Neural cell (in vitro differentiated cells): ENCODE measurements around the gene DEPDC1. TPM values are rescaled to one million over a fixed set of nuclear protein-coding genes. Genes with fewer than 3 reads are reported as not detected.

Experiments used
- H2AFZ ChIP-seq: fragments of 200-600, 300-800 bp; sonication (generic), shearing (Covaris generic); 2 replicates; pipeline ENCODE4 v1.6.0; 2014; ENCODE audit warnings: low read depth, mild to moderate bottlenecking, antibody characterized with exemption, low read length, moderate library complexity
- H3F3A ChIP-seq: fragments of 200-600 bp; shearing (Covaris generic); 2 replicates; pipeline ENCODE4 v1.6.1; 2016; ENCODE audit warnings: mild to moderate bottlenecking, moderate library complexity, mixed read lengths, antibody characterized with exemption, low read length; ENCODE audit not compliant: insufficient read depth, poor library complexity, severe bottlenecking
- H3K27ac ChIP-seq: fragments of 200-600, 300-800 bp; sonication (generic), shearing (Covaris generic); 2 replicates; pipeline ENCODE4 v1.5.1; 2014; ENCODE audit warnings: mild to moderate bottlenecking, low read length, moderate library complexity
- H3K27me3 ChIP-seq: fragments of 300-800, 200-600 bp; sonication (generic), shearing (Covaris generic); 2 replicates; pipeline ENCODE4 v1.6.0; 2014; ENCODE audit warnings: mild to moderate bottlenecking, low read depth, low read length, moderate library complexity; ENCODE audit not compliant: insufficient read depth
- H3K36me3 ChIP-seq: fragments of 300-800, 200-600 bp; sonication (generic), shearing (Covaris generic); 2 replicates; pipeline ENCODE4 v1.5.1; 2014; ENCODE audit warnings: mild to moderate bottlenecking, antibody characterized with exemption, low read length, moderate library complexity; ENCODE audit not compliant: insufficient read depth
- H3K4me2 ChIP-seq: fragments of 300-800, 200-600 bp; sonication (generic), shearing (Covaris generic); 2 replicates; pipeline ENCODE4 v1.6.0; 2014; ENCODE audit warnings: mild to moderate bottlenecking, low read length
- H3K4me3 ChIP-seq: fragments of 300-800, 200-600 bp; sonication (generic), shearing (Covaris generic); 2 replicates; pipeline ENCODE4 v1.5.1; 2014; ENCODE audit warnings: mild to moderate bottlenecking, low read length, moderate library complexity
- H3K79me2 ChIP-seq: fragments of 200-600 bp; shearing (Covaris generic); replicated peaks from 2 replicates; pipeline ENCODE4 v1.6.0; 2014; ENCODE audit warnings: mild to moderate bottlenecking, low read length, moderate library complexity; ENCODE audit not compliant: insufficient read depth
- H3K9ac ChIP-seq: fragments of 300-800, 200-600 bp; sonication (generic), shearing (Covaris generic); 2 replicates; pipeline ENCODE4 v1.6.1; 2016; ENCODE audit warnings: mild to moderate bottlenecking, low read length, mixed read lengths
- H3K9me2 ChIP-seq: fragments of 200-600 bp; shearing (Covaris generic); 2 replicates; pipeline ENCODE4 v1.6.1; 2016; ENCODE audit warnings: mild to moderate bottlenecking, low read length, mixed read lengths; ENCODE audit not compliant: insufficient read depth
- H3K9me3 ChIP-seq: fragments of 200-600, 300-800 bp; sonication (generic), shearing (Covaris generic); 2 replicates; pipeline ENCODE4 v1.6.1; 2016; ENCODE audit warnings: mild to moderate bottlenecking, mixed run types, low read length, moderate library complexity, mixed read lengths
- H4K20me1 ChIP-seq: fragments of 200-600 bp; shearing (Covaris generic); 2 replicates; pipeline ENCODE4 v1.6.1; 2016; ENCODE audit warnings: mild to moderate bottlenecking, mixed run types; ENCODE audit not compliant: insufficient read depth
- EP300 ChIP-seq: fragments of 450-650 bp; conservative IDR thresholded peaks from 2 replicates; pipeline ENCODE4 v1.6.1; 2014; ENCODE audit warnings: antibody characterized with exemption, mild to moderate bottlenecking, moderate library complexity; ENCODE audit not compliant: poor library complexity, severe bottlenecking
- EZH2 ChIP-seq: fragments of 200-600, 300-800 bp; shearing (Covaris generic), sonication (generic); IDR thresholded peaks from 2 replicates; pipeline ENCODE4 v1.6.1; 2014; ENCODE audit warnings: antibody characterized with exemption, low read length, borderline replicate concordance, mild to moderate bottlenecking; ENCODE audit not compliant: insufficient read depth, poor library complexity, severe bottlenecking
- MXI1 ChIP-seq: fragments of 450-650 bp; conservative IDR thresholded peaks from 2 replicates; pipeline ENCODE4 v1.6.1; 2014; ENCODE audit warnings: antibody characterized with exemption, mild to moderate bottlenecking; ENCODE audit not compliant: poor library complexity, severe bottlenecking
- POLR2AphosphoS5 ChIP-seq: IDR thresholded peaks from 2 replicates; pipeline ENCODE4 v1.6.1; 2012
- RAD21 ChIP-seq: fragments of 450-650 bp; conservative IDR thresholded peaks from 2 replicates; pipeline ENCODE4 v1.6.1; 2014; ENCODE audit warnings: antibody characterized with exemption, mild to moderate bottlenecking, moderate library complexity
- SMC3 ChIP-seq: fragments of 450-650 bp; conservative IDR thresholded peaks from 2 replicates; pipeline ENCODE4 v1.6.1; 2014; ENCODE audit warnings: antibody characterized with exemption, mild to moderate bottlenecking, moderate library complexity; ENCODE audit not compliant: poor library complexity
- TAF1 ChIP-seq: IDR thresholded peaks from 2 replicates; pipeline ENCODE4 v1.6.1; 2012; ENCODE audit warnings: low read depth
- polyA plus RNA-seq: library from polyadenylated mRNA; depleted of rRNA; stranded (reverse); fragments of >200 nt; gene quantifications from 2 replicates; pipeline ENCODE4 v1.2.3, GENCODE V29; 2014
- TF ChIP-seq, protein P1 (sequence below): IDR thresholded peaks from 2 replicates; pipeline ENCODE4 v1.6.1; 2012; ENCODE audit warnings: borderline replicate concordance
- TF ChIP-seq, protein P2 (sequence below): fragments of 450-650 bp; IDR thresholded peaks from 2 replicates; pipeline ENCODE4 v1.5.1; 2014; ENCODE audit warnings: antibody characterized with exemption, mild to moderate bottlenecking, moderate library complexity; ENCODE audit not compliant: poor library complexity, severe bottlenecking

The DEPDC1 gene
- polyA plus RNA-seq, 1 donor from 2014 or later, result 0.84 TPM

DNA sequence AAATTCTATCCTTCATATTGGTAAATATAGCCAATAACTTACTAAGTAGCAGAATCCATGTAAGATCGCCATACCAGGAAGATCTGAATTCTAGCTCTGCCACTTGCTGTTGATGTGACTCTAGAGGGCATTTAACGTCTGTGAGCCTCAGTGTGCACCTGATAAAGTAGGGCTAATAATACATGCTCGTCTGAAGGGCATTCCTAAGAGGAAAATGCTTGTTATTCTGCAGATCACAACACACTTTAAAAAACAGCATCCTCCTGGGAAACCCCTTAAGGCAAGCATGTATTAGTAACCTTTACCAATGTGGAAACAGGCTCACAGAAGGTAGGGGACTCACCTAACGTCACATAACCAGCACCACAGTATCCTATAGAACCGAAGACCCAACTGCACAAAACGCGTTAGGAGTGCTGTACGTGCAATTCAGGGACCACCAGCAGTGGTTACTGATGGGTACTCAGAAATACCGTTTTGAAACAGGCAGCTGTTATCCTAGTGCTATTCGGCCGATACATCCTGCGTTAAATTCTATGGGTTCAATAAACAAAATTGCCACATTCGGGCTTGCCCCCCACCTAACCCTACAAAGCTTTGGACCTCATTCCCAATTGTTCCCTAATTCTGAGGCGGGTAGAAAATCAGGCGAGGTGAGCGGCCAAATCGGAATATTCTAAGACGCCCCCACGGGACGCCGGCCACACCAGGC lies 758 bp downstream of the DEPDC1 start:
- Histone ChIP-seq H4K20me1 (no peaks in the 10 kb centered on the region), H3K36me3 (no peaks in the 10 kb centered on the region), H3K4me3 (peak overlapping the region; percentile 97), H3K79me2 (peaks cover 7% of the 10 kb centered on the region), H3K27me3 (no peaks in the 10 kb centered on the region), H3K9me2 (no peaks in the 10 kb centered on the region), H3K27ac (no peak overlapping the region), H3K9ac (peak overlapping the region; percentile 53), H3K4me2 (peak overlapping the region; percentile 88), H3F3A (no peaks in the 10 kb centered on the region), H3K9me3 (no peaks in the 10 kb centered on the region), H2AFZ (no peak overlapping the region)
- TF ChIP-seq MXI1 (no peak), POLR2AphosphoS5 (no peak), SMC3 (no peak), EZH2 (no peak), RAD21 (no peak), EP300 (no peak), TAF1 (no peak)
- TF ChIP-seq, protein P1, sequence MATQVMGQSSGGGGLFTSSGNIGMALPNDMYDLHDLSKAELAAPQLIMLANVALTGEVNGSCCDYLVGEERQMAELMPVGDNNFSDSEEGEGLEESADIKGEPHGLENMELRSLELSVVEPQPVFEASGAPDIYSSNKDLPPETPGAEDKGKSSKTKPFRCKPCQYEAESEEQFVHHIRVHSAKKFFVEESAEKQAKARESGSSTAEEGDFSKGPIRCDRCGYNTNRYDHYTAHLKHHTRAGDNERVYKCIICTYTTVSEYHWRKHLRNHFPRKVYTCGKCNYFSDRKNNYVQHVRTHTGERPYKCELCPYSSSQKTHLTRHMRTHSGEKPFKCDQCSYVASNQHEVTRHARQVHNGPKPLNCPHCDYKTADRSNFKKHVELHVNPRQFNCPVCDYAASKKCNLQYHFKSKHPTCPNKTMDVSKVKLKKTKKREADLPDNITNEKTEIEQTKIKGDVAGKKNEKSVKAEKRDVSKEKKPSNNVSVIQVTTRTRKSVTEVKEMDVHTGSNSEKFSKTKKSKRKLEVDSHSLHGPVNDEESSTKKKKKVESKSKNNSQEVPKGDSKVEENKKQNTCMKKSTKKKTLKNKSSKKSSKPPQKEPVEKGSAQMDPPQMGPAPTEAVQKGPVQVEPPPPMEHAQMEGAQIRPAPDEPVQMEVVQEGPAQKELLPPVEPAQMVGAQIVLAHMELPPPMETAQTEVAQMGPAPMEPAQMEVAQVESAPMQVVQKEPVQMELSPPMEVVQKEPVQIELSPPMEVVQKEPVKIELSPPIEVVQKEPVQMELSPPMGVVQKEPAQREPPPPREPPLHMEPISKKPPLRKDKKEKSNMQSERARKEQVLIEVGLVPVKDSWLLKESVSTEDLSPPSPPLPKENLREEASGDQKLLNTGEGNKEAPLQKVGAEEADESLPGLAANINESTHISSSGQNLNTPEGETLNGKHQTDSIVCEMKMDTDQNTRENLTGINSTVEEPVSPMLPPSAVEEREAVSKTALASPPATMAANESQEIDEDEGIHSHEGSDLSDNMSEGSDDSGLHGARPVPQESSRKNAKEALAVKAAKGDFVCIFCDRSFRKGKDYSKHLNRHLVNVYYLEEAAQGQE, result no peak
- TF ChIP-seq, protein P2, sequence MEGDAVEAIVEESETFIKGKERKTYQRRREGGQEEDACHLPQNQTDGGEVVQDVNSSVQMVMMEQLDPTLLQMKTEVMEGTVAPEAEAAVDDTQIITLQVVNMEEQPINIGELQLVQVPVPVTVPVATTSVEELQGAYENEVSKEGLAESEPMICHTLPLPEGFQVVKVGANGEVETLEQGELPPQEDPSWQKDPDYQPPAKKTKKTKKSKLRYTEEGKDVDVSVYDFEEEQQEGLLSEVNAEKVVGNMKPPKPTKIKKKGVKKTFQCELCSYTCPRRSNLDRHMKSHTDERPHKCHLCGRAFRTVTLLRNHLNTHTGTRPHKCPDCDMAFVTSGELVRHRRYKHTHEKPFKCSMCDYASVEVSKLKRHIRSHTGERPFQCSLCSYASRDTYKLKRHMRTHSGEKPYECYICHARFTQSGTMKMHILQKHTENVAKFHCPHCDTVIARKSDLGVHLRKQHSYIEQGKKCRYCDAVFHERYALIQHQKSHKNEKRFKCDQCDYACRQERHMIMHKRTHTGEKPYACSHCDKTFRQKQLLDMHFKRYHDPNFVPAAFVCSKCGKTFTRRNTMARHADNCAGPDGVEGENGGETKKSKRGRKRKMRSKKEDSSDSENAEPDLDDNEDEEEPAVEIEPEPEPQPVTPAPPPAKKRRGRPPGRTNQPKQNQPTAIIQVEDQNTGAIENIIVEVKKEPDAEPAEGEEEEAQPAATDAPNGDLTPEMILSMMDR, result no peak

DNA sequence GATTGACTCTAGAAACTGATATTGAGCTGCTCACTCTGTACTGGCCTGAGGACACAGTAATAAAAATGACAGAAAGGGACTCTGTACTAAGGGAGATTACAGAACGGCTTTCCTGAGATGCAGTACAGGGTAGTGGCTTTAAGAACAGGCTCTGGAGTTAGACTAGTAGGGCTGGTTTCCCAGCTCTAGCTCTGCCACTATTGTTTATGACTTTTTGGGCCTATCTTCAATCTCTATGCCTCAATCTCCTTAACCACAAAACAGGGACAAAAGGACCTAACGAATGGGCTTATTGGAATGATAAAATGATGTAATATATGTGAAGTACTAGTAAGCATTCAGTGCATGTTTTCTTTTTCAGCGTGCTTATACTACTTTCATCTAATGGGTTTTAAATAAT lies 1.4 kb downstream of the DEPDC1 start:
- no peaks in the 10 kb centered on the region for H3K9me3 ChIP-seq
- H2AFZ ChIP-seq, result no peak overlapping the region
- H3K27ac ChIP-seq, result no peak overlapping the region
- no peaks in the 10 kb centered on the region for H3K9me2 ChIP-seq
- H3K79me2 ChIP-seq, result peaks cover 7% of the 10 kb centered on the region
- no peak overlapping the region for H3K4me2 ChIP-seq
- H3K36me3 ChIP-seq, result no peaks in the 10 kb centered on the region
- H4K20me1 ChIP-seq, result no peaks in the 10 kb centered on the region
- TF ChIP-seq POLR2AphosphoS5, result no peak
- TF ChIP-seq MXI1, result no peak
- TF ChIP-seq, protein P1, result no peak
- TF ChIP-seq EZH2, result no peak
- no peak for TF ChIP-seq RAD21
- TF ChIP-seq SMC3, result no peak
- no peak for TF ChIP-seq EP300
- TF ChIP-seq, protein P2, result no peak
- TF ChIP-seq TAF1, result no peak
- no peaks in the 10 kb centered on the region for H3K27me3 ChIP-seq
- no peak overlapping the region for H3K9ac ChIP-seq
- H3F3A ChIP-seq, result no peaks in the 10 kb centered on the region
- H3K4me3 ChIP-seq, result no peak overlapping the region
